ENCODE results near the gene EYA2.

Gene EYA2

DNA sequence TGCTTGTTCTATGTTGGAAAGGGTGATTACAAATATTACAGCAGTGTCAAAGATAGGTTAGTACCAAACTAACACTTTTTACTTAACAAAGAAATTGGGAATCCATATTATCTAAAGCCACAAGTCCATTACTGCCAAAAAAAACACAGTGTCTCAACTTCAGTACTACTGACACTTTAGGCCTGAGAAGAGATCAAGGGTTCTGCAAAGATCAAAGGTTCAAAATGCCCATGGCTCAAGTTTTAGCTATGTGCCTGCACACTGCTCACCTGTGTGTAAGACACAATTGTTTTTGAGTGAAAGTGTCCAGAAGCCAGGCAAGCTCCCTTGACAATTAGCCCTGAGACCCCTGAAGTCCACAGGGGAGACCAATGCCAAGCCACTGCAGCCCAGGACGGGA lies 329.3 kb downstream of the EYA2 start:
- no peak for DNase-seq (ENCODE audit: low read depth)
- H3K4me3 ChIP-seq (ENCODE audit: low read length), result no peak overlapping the region
- TF ChIP-seq, protein P1, sequence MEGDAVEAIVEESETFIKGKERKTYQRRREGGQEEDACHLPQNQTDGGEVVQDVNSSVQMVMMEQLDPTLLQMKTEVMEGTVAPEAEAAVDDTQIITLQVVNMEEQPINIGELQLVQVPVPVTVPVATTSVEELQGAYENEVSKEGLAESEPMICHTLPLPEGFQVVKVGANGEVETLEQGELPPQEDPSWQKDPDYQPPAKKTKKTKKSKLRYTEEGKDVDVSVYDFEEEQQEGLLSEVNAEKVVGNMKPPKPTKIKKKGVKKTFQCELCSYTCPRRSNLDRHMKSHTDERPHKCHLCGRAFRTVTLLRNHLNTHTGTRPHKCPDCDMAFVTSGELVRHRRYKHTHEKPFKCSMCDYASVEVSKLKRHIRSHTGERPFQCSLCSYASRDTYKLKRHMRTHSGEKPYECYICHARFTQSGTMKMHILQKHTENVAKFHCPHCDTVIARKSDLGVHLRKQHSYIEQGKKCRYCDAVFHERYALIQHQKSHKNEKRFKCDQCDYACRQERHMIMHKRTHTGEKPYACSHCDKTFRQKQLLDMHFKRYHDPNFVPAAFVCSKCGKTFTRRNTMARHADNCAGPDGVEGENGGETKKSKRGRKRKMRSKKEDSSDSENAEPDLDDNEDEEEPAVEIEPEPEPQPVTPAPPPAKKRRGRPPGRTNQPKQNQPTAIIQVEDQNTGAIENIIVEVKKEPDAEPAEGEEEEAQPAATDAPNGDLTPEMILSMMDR (conservative IDR thresholded peaks at IDR 0.05; ENCODE audit: low read depth, low read length), result no peak

DNA sequence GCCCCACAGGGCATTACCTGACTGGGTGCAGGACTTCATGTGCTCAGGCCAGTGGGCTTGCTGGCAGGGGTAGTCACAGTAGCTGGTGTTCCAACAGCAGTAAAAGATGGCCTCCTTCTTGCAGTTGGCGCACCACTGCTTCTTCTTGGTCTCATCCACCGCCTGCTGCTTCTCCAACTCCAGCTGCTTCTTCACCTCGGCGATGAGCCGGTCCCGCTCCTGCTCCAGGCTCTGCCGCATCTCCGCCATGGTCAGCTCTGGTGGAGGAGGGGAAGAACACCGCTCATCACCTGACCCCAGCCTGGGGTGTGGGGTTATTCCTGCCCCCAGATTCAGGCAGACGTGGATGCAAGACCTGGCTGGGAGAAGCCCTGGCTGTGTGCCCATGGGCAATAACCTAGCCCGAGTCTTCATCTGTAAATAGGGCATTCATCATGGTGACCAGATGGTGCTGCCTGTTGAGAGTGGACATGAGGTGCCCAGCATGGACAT lies 329.7 kb downstream of the EYA2 start:
- DNase-seq (ENCODE audit: low read depth), result no peak
- H3K4me3 ChIP-seq (ENCODE audit: low read length), result no peak overlapping the region
- TF ChIP-seq, protein P1 (conservative IDR thresholded peaks at IDR 0.05; ENCODE audit: low read depth, low read length), result no peak

GRCh38 chr20:47224857-47225256 lies 330.2 kb downstream of the EYA2 start:
- TF ChIP-seq, protein P1 (conservative IDR thresholded peaks at IDR 0.05; ENCODE audit: low read depth, low read length), result no peak
- DNase-seq (ENCODE audit: low read depth), result no peak
- H3K4me3 ChIP-seq (ENCODE audit: low read length), result no peak overlapping the region

- H3K4me3 ChIP-seq (ENCODE audit: low read length), result no peak overlapping the region
- TF ChIP-seq, protein P1 (conservative IDR thresholded peaks at IDR 0.05; ENCODE audit: low read depth, low read length), result no peak
- DNase-seq (ENCODE audit: low read depth), result no peak
Measured at GRCh38 chr20:47225458-47225857, 330.8 kb downstream of the EYA2 start.

DNA sequence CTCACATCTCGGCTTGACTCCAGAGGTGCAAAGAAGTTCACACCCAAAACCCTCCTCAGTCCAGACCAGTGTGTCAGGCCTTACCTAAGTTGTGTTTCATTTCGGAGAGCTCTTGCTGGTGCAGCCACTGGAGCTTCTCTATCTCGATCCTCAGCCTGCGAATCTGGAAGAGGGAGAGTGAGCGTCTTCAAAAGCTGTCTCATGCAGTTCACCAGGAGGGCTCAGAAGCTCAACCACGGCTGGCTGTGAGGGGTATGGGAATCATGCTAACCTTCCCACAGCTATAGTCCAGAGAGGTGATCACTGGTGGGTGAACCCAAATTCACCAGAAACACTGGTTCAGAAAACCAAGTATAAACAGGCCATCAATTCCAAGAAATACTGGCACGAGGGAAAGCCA lies 332.5 kb downstream of the EYA2 start:
- no peak overlapping the region for H3K4me3 ChIP-seq (ENCODE audit: low read length)
- TF ChIP-seq, protein P1 (conservative IDR thresholded peaks at IDR 0.05; ENCODE audit: low read depth, low read length), result no peak
- DNase-seq (ENCODE audit: low read depth), result no peak

DNA sequence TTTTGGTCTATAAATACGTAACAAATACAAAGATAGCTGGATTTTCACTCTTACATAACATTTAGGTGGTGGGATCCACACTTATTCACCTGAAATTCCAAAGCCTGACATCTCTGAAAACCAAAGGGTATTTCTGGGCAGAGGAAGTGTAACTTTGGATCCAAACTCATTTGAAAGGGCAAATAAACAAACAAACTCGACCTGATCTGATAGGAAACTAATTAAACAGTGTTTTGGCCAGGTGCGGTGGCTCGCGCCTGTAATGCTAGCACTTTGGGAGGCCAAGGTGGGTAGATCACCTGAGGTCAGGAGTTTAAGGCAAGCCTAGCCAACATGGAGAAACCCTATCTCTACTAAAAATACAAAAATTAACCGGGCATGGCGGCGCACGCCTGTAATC lies 332.9 kb downstream of the EYA2 start:
- H3K4me3 ChIP-seq (ENCODE audit: low read length), result no peak overlapping the region
- TF ChIP-seq, protein P1 (conservative IDR thresholded peaks at IDR 0.05; ENCODE audit: low read depth, low read length), result no peak
- no peak for DNase-seq (ENCODE audit: low read depth)

- no peak for DNase-seq (ENCODE audit: low read depth)
- TF ChIP-seq, protein P1 (conservative IDR thresholded peaks at IDR 0.05; ENCODE audit: low read depth, low read length), result no peak
- H3K4me3 ChIP-seq (ENCODE audit: low read length), result no peak overlapping the region
Measured at GRCh38 chr20:47228654-47229053, 334.0 kb downstream of the EYA2 start.
